NCI-H187 treated with DMSO at 0.1 percent for 48 hours (cell line): ENCODE results near the gene CSAG1.
"Not testable (repeated sequence)": the region's sequence is repeated elsewhere in the genome, so short reads cannot be mapped to it uniquely, and the experiment has no call there.

Experiments
- DNase-seq: peaks from one replicate; lab custom pipeline; 2025; lab: John Stamatoyannopoulos, UW

CSAG1 gene

DNA sequence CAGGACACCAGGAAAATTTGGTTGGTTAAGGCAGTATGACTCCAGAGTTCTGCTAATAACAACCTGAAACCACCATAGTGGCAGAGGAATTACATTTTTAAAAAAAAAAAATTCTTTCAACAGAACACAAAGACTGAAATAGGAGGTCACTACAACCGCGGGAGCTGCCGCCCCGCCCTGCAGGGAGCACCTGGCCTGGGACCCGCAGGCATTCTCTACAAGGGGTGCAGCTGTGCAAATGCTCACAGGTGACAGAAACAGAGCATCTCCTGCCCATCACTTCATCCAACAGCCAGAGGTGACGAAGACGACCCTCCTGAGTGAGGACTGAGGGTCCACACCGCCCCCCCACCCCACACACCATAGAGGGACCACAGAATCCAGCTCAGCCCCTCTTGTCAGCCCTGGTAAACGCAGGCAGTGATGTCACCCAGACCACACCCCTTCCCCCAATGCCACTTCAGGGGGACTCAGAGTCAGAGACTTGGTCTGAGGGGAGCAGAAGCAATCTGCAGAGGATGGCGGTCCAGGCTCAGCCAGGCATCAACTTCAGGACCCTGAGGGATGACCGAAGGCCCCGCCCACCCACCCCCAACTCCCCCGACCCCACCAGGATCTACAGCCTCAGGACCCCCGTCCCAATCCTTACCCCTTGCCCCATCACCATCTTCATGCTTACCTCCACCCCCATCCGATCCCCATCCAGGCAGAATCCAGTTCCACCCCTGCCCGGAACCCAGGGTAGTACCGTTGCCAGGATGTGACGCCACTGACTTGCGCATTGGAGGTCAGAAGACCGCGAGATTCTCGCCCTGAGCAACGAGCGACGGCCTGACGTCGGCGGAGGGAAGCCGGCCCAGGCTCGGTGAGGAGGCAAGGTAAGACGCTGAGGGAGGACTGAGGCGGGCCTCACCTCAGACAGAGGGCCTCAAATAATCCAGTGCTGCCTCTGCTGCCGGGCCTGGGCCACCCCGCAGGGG, 35.3 kb downstream of the CSAG1 start, which contains the start of gene MAGEA3:
TSS of gene MAGEA3 (plus strand) at position 843 of the 980 bp plus-strand sequence. CDS start 2,039 bp downstream, outside the sequence.
- DNase-seq: not testable (repeated sequence)

DNA sequence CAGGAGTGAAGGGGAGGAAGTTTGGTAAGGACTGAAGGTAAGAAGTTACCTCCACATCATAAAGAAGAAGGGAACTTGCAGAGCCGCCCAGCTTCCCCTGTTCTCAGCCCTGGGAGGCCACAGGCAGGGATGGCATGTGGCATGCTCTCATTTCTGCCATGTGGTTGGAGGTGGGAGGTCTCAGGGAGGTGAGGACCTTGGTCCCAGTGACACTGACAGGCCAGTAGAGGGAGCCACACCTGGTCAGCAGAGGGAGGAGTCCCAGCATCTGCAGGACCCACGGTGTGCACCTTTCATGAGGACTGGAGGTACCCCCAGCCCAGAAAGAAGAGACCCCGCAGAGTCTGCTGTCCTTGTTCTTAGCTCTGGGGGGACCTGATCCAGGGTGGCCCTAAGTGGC, 52.5 kb downstream of the CSAG1 start:
- DNase-seq: not testable (repeated sequence)
